AG20443 (cell line): ENCODE data around the gene MAGI1.
"Not testable (repeated sequence)": the region's sequence is repeated elsewhere in the genome, so short reads cannot be mapped to it uniquely, and the experiment has no call there.

Source experiments
- DNase-seq: peaks from one replicate; pipeline ENCODE4 v3.0.0; 2012; ENCODE audit warnings: low spot score, mixed read lengths

MAGI1 gene

DNA sequence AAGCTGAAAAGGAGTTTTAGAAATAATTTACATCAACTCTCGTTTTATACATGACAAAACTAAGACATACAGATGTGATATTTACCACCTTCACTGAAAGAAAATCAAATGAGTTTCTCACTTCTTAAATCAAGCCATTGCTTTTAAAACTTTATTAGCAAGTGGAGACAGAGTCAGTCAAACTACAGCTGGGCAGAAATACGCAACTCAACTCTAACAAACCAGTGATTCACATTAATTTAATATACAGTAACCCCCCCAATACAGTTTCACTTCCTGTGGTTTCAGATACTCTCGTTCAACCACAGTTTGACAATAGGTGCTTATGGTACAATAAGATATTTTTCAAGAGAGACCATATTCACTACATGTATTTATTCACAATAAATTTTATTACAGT, 477.1 kb downstream of the MAGI1 start:
- no peak for DNase-seq

- DNase-seq, result no peak
Observed at GRCh38 chr3:65560901-65561300, 477.8 kb downstream of the MAGI1 start.

- no peak for DNase-seq
Observed at GRCh38 chr3:65560133-65560532, 478.6 kb downstream of the MAGI1 start.

DNA sequence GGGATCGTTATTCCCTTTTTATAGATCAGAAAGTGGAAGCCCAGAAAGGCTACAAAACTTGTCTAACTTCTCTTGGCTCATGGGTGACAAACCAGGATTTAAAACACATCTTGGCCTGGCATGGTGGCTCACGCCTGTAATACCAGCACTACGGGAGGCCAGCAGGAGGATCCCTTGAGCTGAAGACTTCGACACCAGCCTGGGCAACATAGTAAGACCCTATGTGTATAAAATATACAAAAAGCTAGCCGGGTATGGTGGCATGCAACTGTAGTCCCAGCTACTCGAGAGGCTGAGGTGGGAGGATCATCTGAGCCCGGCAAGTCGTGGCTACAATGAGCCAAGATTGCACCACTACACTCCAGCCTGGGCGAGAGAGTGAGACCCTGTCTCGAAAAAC, 479.1 kb downstream of the MAGI1 start:
- DNase-seq, result no peak

DNA sequence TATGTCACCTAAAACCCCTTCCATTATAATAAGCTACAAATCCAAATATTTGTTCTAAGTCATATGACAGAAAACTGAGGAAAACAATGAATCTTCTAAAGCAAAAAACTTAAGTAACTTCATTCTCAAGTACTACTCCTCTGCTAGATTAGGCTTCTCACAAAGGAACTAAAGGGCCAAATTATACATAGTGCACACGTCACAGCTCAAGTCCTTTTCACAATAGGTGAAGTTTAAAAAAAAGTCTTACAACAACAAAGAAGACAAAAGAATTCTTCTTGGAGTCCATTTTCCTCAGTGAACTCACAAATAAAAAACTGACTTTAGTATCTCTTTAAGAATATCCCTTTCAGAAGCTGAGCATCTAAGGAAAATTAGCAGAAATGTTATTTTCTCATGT, 479.9 kb downstream of the MAGI1 start:
- no peak for DNase-seq

- no peak for DNase-seq
Observed at GRCh38 chr3:65557899-65558564, 480.7 kb downstream of the MAGI1 start.

GRCh38 chr3:65556934-65557577, 481.7 kb downstream of the MAGI1 start:
- DNase-seq, result no peak

- no peak for DNase-seq
Observed at GRCh38 chr3:65552434-65552833, 486.3 kb downstream of the MAGI1 start.

DNA sequence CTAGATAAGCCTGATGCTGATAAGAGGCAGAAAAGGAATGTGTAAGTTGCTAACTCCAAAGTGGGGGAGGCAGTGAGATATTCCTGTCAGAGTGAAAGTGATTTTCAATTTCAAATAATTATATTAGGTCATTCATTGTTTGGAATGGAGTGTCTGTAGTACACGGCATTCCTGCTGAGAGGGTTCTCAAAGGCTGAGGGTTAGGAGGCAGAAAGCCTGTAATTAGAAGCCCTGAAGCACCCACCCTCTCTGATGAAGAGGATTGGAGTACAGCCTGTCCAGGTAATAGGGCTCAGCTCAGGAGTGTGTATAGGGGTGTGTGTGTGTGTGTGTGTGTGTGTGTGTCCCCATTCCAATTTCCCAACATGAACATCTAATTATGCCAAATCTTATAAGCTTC, 486.8 kb downstream of the MAGI1 start:
- DNase-seq, result no peak

- DNase-seq, result no peak
Observed at GRCh38 chr3:65550137-65550536, 488.6 kb downstream of the MAGI1 start.

GRCh38 chr3:65549626-65549959, 489.1 kb downstream of the MAGI1 start:
- no peak for DNase-seq

- DNase-seq, result peak; percentile 66
Observed at GRCh38 chr3:65548848-65549625, 489.7 kb downstream of the MAGI1 start.

GRCh38 chr3:65545429-65545828, 493.3 kb downstream of the MAGI1 start:
- peak; percentile 22 for DNase-seq

- DNase-seq, result not testable (repeated sequence)
Observed at GRCh38 chr3:65543391-65543790, 495.3 kb downstream of the MAGI1 start.

- no peak for DNase-seq
Observed at GRCh38 chr3:65540666-65541065, 498.1 kb downstream of the MAGI1 start.

- DNase-seq, result no peak
Observed at GRCh38 chr3:65539616-65540015, 499.1 kb downstream of the MAGI1 start.

GRCh38 chr3:65538101-65538500, 500.6 kb downstream of the MAGI1 start:
- DNase-seq, result no peak

- DNase-seq, result no peak
Observed at GRCh38 chr3:65537109-65537508, 501.6 kb downstream of the MAGI1 start.

DNA sequence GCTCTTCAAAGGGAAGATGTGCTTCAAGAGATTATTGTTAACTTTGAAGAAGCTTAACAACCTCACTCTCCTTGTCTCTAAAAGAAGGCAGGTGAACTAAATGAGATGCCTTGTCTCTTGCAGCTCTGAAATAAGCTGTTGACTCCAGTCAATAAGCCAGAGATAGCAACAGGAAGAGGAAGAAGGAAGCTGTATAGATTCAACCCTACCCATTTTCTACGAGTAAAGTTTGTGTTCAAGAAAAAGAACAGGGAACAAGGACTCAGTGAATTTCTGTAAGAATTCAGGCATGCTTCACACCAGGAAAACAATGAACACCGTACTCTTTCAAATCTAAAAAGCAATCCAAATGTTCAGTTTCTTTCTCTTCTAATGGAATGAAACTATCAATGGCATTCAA, 503.5 kb downstream of the MAGI1 start:
- DNase-seq, result no peak

DNA sequence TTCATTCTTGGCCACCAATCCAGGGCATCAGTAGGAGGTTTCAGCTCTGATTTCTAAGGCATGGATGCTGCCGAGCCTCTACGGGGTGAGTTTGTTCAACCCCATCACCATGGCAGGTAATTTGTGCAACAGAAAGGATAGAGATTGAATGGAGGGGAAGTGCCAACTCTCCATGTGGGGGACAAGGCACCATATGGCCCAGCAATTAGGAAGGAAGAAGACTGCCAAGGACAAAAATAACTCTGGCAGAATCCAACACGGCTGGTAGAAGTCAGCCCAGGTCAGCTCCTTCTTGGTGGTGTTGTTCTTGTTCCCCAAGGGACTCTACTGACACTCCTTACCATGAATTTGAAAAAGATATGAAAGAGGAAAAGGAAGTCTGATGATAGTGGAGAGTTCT, 503.9 kb downstream of the MAGI1 start:
- DNase-seq, result no peak

DNA sequence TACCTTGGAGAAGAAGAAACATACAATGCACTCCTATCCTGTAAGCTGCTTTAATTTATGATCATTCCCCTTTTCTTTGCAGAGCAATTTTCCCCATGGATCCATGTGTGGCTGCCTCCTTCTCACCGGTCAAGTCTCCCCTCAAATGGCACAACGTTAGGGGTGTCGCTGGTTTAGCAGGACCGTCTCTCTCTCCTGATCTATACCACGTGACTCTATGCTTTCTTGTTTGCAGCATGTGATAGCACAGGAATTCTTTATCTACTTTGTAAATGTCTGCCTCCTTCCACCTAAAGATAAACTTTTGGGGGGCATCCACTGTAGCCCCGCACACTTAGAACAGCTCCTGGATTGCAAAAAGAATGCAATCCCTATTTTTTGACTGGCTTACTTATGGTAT, 506.0 kb downstream of the MAGI1 start:
- DNase-seq, result no peak

DNA sequence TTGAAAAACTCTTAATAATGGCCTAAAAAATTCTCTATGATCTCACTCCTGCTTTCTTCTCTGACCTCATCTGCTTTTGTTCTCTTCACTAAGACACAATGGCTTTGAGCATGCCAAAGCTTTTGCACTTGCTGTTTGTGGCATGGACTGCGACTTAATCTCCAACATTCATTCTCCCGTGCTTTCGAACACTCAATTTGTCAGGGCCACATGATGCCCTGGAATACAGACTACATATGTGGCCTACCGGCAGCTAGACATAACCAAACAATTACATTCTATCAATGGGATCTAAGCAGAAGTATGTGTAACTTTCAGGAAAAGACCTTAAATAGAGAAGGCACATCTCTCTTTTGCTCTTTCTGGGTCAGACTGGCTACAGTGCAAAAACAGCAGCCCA, 506.5 kb downstream of the MAGI1 start:
- DNase-seq, result no peak

DNA sequence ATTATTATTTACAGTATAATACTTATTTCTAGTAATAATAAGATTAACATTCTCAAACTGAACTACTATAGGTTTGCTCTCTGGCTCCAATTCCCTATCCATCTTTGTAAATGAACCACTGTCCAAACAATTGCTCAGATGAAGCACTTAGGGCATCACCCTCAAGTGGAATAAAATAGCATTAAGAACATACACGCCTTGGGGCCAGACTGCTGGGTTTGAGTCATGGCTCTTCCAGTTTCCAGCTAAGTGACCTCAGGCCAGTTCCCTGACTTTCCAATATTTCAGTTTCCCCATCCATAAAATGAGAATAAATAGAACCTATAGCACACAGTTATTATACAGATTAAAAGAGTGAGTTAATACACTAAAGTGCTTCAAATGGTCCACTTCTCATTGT, 507.2 kb downstream of the MAGI1 start:
- DNase-seq, result no peak
